K562 (cell line): ENCODE measurements around the gene ADPRH. TPM values are rescaled to one million over a fixed set of nuclear protein-coding genes. Genes with fewer than 3 reads are reported as not detected.

ENCODE experiments used
- BCL6 ChIP-seq: fragments of 250-450 bp; sonication (Bioruptor Pico); IDR thresholded peaks from 2 replicates; pipeline ENCODE4 v1.4.0; 2020
- EP300 ChIP-seq: IDR thresholded peaks from 2 replicates; pipeline ENCODE4 v1.6.1; 2012; ENCODE audit warnings: low read length, improper control_type of control experiment
- FOSL1 ChIP-seq: fragments of 200-800 bp; sonication (Bioruptor generic); conservative IDR thresholded peaks from 2 replicates; pipeline ENCODE4 v1.6.1; 2016; ENCODE audit warnings: missing genetic modification characterization, missing compliant biosample characterization
- HDAC8 ChIP-seq: fragments of 450-650 bp; IDR thresholded peaks from 2 replicates; pipeline ENCODE4 v1.6.1; 2016; ENCODE audit warnings: mild to moderate bottlenecking, missing genetic modification characterization, moderate library complexity, missing compliant biosample characterization
- JUN ChIP-seq, 2 experiments: sonication (generic) in 1 of 2; formaldehyde crosslinking in 1 of 2; IDR thresholded peaks; 2 replicates each; pipeline versions ENCODE4 v1.6.1 to v1.8.0; 2012 to 2022; ENCODE audit warnings: borderline replicate concordance in 2 of 2, mild to moderate bottlenecking in 2 of 2, improper control_type of control experiment in 1 of 2, low read depth in 1 of 2, low read length in 1 of 2, missing genetic modification reagents in 1 of 2
- LEF1 ChIP-seq: fragments of 450-650 bp; IDR thresholded peaks from 2 replicates; pipeline ENCODE4 v1.6.1; 2016; ENCODE audit warnings: mild to moderate bottlenecking
- MAFF ChIP-seq: IDR thresholded peaks from 2 replicates; pipeline ENCODE4 v1.6.1; 2012; ENCODE audit warnings: low read length, improper control_type of control experiment
- MAFG ChIP-seq: fragments of 450-650 bp; conservative IDR thresholded peaks from 2 replicates; pipeline ENCODE4 v1.6.1; 2016; ENCODE audit warnings: missing genetic modification characterization, missing compliant biosample characterization
- MEF2D ChIP-seq: conservative IDR thresholded peaks from 2 replicates; pipeline ENCODE4 v1.6.1; 2016; ENCODE audit warnings: low read depth, missing genetic modification characterization, missing compliant biosample characterization
- MEIS2 ChIP-seq: fragments of 450-650 bp; IDR thresholded peaks from 2 replicates; pipeline ENCODE4 v1.6.1; 2014; ENCODE audit warnings: mild to moderate bottlenecking; ENCODE audit not compliant: partially characterized antibody
- NCOR1 ChIP-seq: fragments of 450-650 bp; IDR thresholded peaks from 2 replicates; pipeline ENCODE4 v1.6.1; 2016; ENCODE audit warnings: mild to moderate bottlenecking, moderate library complexity
- NR2C2 ChIP-seq, 2 experiments: fragments of 200-800 bp in 1 of 2; sonication (Bioruptor generic) in 1 of 2; sonication (generic) in 1 of 2; formaldehyde crosslinking in 1 of 2; IDR thresholded peaks; 2 replicates each; pipeline versions ENCODE4 v1.6.1 to v1.8.0; 2016 to 2022; ENCODE audit warnings: mild to moderate bottlenecking in 1 of 2, missing compliant biosample characterization in 1 of 2, missing genetic modification characterization in 1 of 2, missing genetic modification reagents in 1 of 2
- PRMT5 ChIP-seq: sonication (generic); formaldehyde crosslinking; IDR thresholded peaks from 2 replicates; pipeline ENCODE4 v1.5.0; 2020; ENCODE audit warnings: missing genetic modification reagents
- RAD51 ChIP-seq: fragments of 450-650 bp; IDR thresholded peaks from 2 replicates; pipeline ENCODE4 v1.7.1; 2016; ENCODE audit warnings: low read depth, mild to moderate bottlenecking, borderline replicate concordance
- RNF2 ChIP-seq: sonication (generic); IDR thresholded peaks from 2 replicates; pipeline ENCODE4 v1.6.1; 2016
- TBL1XR1 ChIP-seq, 2 experiments: IDR thresholded peaks; 2 replicates each; pipeline ENCODE4 v1.6.1; 2012; ENCODE audit warnings: improper control_type of control experiment in 2 of 2, low read length in 2 of 2, mild to moderate bottlenecking in 1 of 2
- TEAD2 ChIP-seq: fragments of 450-650 bp; IDR thresholded peaks from 2 replicates; pipeline ENCODE4 v1.6.1; 2016; ENCODE audit warnings: missing genetic modification characterization, control low read depth, missing compliant biosample characterization
- ZFX ChIP-seq: sonication (generic); formaldehyde crosslinking; IDR thresholded peaks from 2 replicates; pipeline ENCODE4 v1.8.0; 2022; ENCODE audit warnings: mild to moderate bottlenecking, missing genetic modification reagents, moderate library complexity
- polyA plus RNA-seq, 8 experiments: library from polyadenylated mRNA; depleted of rRNA in 4 of 8; stranded (reverse) in 5 of 8; unstranded in 3 of 8; fragments of >200 nt; fragmentation: Nextera tagmentation in 2 of 8; fragmentation: Illumina TruSeq in 1 of 8; extraction: Ambion mirVana in 2 of 8; extraction: Trizol in 1 of 8; gene quantifications; 2 replicates each; pipeline versions ENCODE4 v1.2.1 to v1.2.3, GENCODE V29; 2011 to 2014; ENCODE audit warnings: inconsistent platforms in 1 of 8, missing spikeins in 1 of 8
- total RNA-seq, 7 experiments: library from RNA; depleted of rRNA in 6 of 7; stranded (reverse); fragments of >200 nt in 6 of 7; fragmentation: Illumina TruSeq in 2 of 7; extraction: Trizol in 2 of 7; gene quantifications; 2 replicates each; pipeline versions ENCODE4 v1.2.1 to v1.2.3, GENCODE V29; 2011 to 2021; ENCODE audit warnings: low replicate concordance in 1 of 7
- TF ChIP-seq, protein P1 (sequence below): fragments of 200-800 bp; sonication (Bioruptor generic); IDR thresholded peaks from 2 replicates; pipeline ENCODE4 v1.6.1; 2017; ENCODE audit warnings: missing genetic modification characterization, missing compliant biosample characterization

The ADPRH gene
- total and polyA plus RNA-seq, 9 of the 15 experiments (the other 6 are each of a cell fraction or from before 2014, with no cell fraction given): 0.01 to 1.4 (median 0.65) TPM

DNA sequence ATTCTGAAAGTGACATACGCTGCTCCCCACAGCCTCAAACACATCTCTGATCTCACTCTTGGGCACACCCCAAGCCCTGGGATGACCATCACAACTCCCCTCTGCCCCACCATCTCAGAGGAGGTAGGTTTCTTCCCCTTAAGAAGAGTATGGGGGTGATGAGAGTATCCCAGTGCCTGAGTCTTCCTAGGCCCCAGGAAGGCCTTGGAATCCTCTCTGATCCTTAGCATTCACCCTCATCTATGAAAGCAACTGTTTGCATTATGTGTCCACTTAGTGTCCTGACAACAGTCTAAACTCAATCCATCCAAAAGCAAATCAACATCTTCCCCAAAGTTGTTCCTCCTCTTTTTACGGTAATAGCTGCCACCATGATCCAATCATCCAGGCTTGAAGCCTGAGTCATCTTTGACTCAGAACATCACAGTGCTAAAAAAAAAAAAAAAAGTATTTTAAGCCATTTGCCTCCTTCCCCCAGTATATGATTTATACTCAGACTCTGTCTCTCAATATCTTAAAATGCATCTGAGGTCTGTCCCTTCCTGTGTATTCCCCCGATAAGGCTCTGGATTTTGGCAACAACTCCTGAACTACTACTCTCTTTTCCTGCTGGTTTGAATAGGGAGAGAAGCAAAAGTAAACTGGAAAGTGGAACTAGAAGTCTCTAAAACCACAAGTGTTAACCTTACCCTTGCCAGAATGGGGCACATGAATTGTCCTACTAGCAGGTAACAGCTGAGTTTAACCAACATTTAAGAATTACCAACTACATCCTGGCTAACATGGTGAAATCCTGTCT lies 58.6 kb downstream of the ADPRH start (continued):
- peak; percentile 36; the same call in 1 of the 2 replicates for TF ChIP-seq HDAC8 (tag)
- TF ChIP-seq FOSL1: peak; percentile 96
- TF ChIP-seq JUN (IDR thresholded peaks at IDR 0.05; ENCODE audit: borderline replicate concordance, low read depth, low read length): peak; percentile 59
- TF ChIP-seq JUN (CRISPR knock-in tag; IDR thresholded peaks at IDR 0.05; ENCODE audit: borderline replicate concordance): no peak
- TF ChIP-seq RNF2: peak; percentile 64; the same call in 1 of the 2 replicates
- TF ChIP-seq TEAD2: 0 out of 2 replicates have a peak, but pooled peaks have one; percentile 11
- TF ChIP-seq MEF2D: peak; percentile 89; the same call in 1 of the 2 replicates
- peak; percentile 71 for TF ChIP-seq EP300
- no peak for TF ChIP-seq RAD51
- peak; percentile 41; the same call in 1 of the 2 replicates for TF ChIP-seq NCOR1
- no peak for TF ChIP-seq BCL6 (CRISPR knock-in tag)
- TF ChIP-seq PRMT5: no peak
- TF ChIP-seq MEIS2: peak; percentile 85
- TF ChIP-seq MAFF: peak; percentile 20; the same call in 1 of the 2 replicates
- peak; percentile 47; the same call in 1 of the 2 replicates for TF ChIP-seq ZFX (CRISPR knock-in tag)
- peak; percentile 33; the same call in 1 of the 2 replicates for TF ChIP-seq MAFG (tag)
- peak in 1 of 2 experiments; percentile 15; a peak in 1 of 4 replicates for TF ChIP-seq TBL1XR1 (IDR thresholded peaks at IDR 0.05; ENCODE audit: low read length in 2 of 2)
- TF ChIP-seq LEF1: peak; percentile 41; the same call in 1 of the 2 replicates
- TF ChIP-seq, protein P1, sequence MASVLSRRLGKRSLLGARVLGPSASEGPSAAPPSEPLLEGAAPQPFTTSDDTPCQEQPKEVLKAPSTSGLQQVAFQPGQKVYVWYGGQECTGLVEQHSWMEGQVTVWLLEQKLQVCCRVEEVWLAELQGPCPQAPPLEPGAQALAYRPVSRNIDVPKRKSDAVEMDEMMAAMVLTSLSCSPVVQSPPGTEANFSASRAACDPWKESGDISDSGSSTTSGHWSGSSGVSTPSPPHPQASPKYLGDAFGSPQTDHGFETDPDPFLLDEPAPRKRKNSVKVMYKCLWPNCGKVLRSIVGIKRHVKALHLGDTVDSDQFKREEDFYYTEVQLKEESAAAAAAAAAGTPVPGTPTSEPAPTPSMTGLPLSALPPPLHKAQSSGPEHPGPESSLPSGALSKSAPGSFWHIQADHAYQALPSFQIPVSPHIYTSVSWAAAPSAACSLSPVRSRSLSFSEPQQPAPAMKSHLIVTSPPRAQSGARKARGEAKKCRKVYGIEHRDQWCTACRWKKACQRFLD (CRISPR knock-in tag): peak; percentile 73
- TF ChIP-seq NR2C2 (CRISPR knock-in tag; IDR thresholded peaks at IDR 0.05): no peak
- TF ChIP-seq NR2C2 (tag; IDR thresholded peaks at IDR 0.05): no peak; the same call in 1 of the 2 replicates

Other genes with a start within 250 kb of the ADPRH start
Only the 7 nearest of the 9 such genes appear.
- 13.4 and 19.6 TPM in 2 replicates for gene TMEM39A, start 115.9 kb upstream of the ADPRH start, total RNA-seq (2014; rRNA removed)
- 16.6 and 18.3 TPM in 2 replicates for gene TMEM39A, start 115.9 kb upstream of the ADPRH start, total RNA-seq (2014; rRNA removed; fragmentation: Illumina TruSeq; extraction: Trizol)
- gene TMEM39A, start 115.9 kb upstream of the ADPRH start, total RNA-seq (2015; rRNA removed; fragmentation: Illumina TruSeq; extraction: Trizol): 13.6 and 15.4 TPM in 2 replicates
- 25.7 and 27.1 TPM in 2 replicates for gene TMEM39A, start 115.9 kb upstream of the ADPRH start, total RNA-seq (2021)
- 41.5 and 64.0 TPM in 2 replicates for gene TMEM39A, start 115.9 kb upstream of the ADPRH start, polyA plus RNA-seq (2011; rRNA removed)
- 12.0 and 13.6 TPM in 2 replicates for gene TMEM39A, start 115.9 kb upstream of the ADPRH start, polyA plus RNA-seq (2014; fragmentation: Illumina TruSeq; extraction: Trizol)
- gene TMEM39A, start 115.9 kb upstream of the ADPRH start, polyA plus RNA-seq (2014; fragmentation: Nextera tagmentation; extraction: Ambion mirVana): 10 to 100 TPM; 15.0 to 15.3 TPM
- gene TMEM39A, start 115.9 kb upstream of the ADPRH start, polyA plus RNA-seq (2014; rRNA removed): 17.1 and 24.9 TPM in 2 replicates
- 5.2 and 10.6 TPM in 2 replicates for gene POGLUT1, start 110.5 kb upstream of the ADPRH start, total RNA-seq (2014; rRNA removed)
- 12.2 and 13.9 TPM in 2 replicates for gene POGLUT1, start 110.5 kb upstream of the ADPRH start, total RNA-seq (2014; rRNA removed; fragmentation: Illumina TruSeq; extraction: Trizol)
- gene POGLUT1, start 110.5 kb upstream of the ADPRH start, total RNA-seq (2015; rRNA removed; fragmentation: Illumina TruSeq; extraction: Trizol): 11.0 and 11.5 TPM in 2 replicates
- gene POGLUT1, start 110.5 kb upstream of the ADPRH start, total RNA-seq (2021): 11.6 and 11.7 TPM in 2 replicates
- 11.7 and 14.4 TPM in 2 replicates for gene POGLUT1, start 110.5 kb upstream of the ADPRH start, polyA plus RNA-seq (2011; rRNA removed)
- gene POGLUT1, start 110.5 kb upstream of the ADPRH start, polyA plus RNA-seq (2014; fragmentation: Illumina TruSeq; extraction: Trizol): 8.7 and 10.7 TPM in 2 replicates
- gene POGLUT1, start 110.5 kb upstream of the ADPRH start, polyA plus RNA-seq (2014; fragmentation: Nextera tagmentation; extraction: Ambion mirVana): 10 to 100 TPM; 14.2 to 17.5 TPM
- gene POGLUT1, start 110.5 kb upstream of the ADPRH start, polyA plus RNA-seq (2014; rRNA removed): 8.7 and 12.1 TPM in 2 replicates
- 62.1 and 78.8 TPM in 2 replicates for gene TIMMDC1, start 80.9 kb upstream of the ADPRH start, total RNA-seq (2014; rRNA removed)
- 81.6 and 82.6 TPM in 2 replicates for gene TIMMDC1, start 80.9 kb upstream of the ADPRH start, total RNA-seq (2014; rRNA removed; fragmentation: Illumina TruSeq; extraction: Trizol)
- 63.8 and 87.4 TPM in 2 replicates for gene TIMMDC1, start 80.9 kb upstream of the ADPRH start, total RNA-seq (2015; rRNA removed; fragmentation: Illumina TruSeq; extraction: Trizol)
- gene TIMMDC1, start 80.9 kb upstream of the ADPRH start, total RNA-seq (2021): 107 and 121 TPM in 2 replicates
- gene TIMMDC1, start 80.9 kb upstream of the ADPRH start, polyA plus RNA-seq (2011; rRNA removed): 62.5 and 86.6 TPM in 2 replicates
- 68.1 and 78.7 TPM in 2 replicates for gene TIMMDC1, start 80.9 kb upstream of the ADPRH start, polyA plus RNA-seq (2014; fragmentation: Illumina TruSeq; extraction: Trizol)
- 100 to 1,000 TPM; 224 to 226 TPM for gene TIMMDC1, start 80.9 kb upstream of the ADPRH start, polyA plus RNA-seq (2014; fragmentation: Nextera tagmentation; extraction: Ambion mirVana)
- gene TIMMDC1, start 80.9 kb upstream of the ADPRH start, polyA plus RNA-seq (2014; rRNA removed): 79.0 and 88.9 TPM in 2 replicates
- 5.0 and 5.5 TPM in 2 replicates for gene CD80, start 19.9 kb upstream of the ADPRH start, total RNA-seq (2014; rRNA removed)
- gene CD80, start 19.9 kb upstream of the ADPRH start, total RNA-seq (2014; rRNA removed; fragmentation: Illumina TruSeq; extraction: Trizol): 5.6 and 6.5 TPM in 2 replicates
- 6.9 and 8.2 TPM in 2 replicates for gene CD80, start 19.9 kb upstream of the ADPRH start, total RNA-seq (2015; rRNA removed; fragmentation: Illumina TruSeq; extraction: Trizol)
- gene CD80, start 19.9 kb upstream of the ADPRH start, total RNA-seq (2021): 4.4 and 4.8 TPM in 2 replicates
- gene CD80, start 19.9 kb upstream of the ADPRH start, polyA plus RNA-seq (2011; rRNA removed): 0.38 and 3.0 TPM in 2 replicates
- 6.0 and 6.6 TPM in 2 replicates for gene CD80, start 19.9 kb upstream of the ADPRH start, polyA plus RNA-seq (2014; fragmentation: Illumina TruSeq; extraction: Trizol)
- 1 to 10 TPM; 5.7 to 6.6 TPM for gene CD80, start 19.9 kb upstream of the ADPRH start, polyA plus RNA-seq (2014; fragmentation: Nextera tagmentation; extraction: Ambion mirVana)
- 3.7 and 5.3 TPM in 2 replicates for gene CD80, start 19.9 kb upstream of the ADPRH start, polyA plus RNA-seq (2014; rRNA removed)
- not detected in 2 replicates for gene PLA1A, start 18.4 kb downstream of the ADPRH start, total RNA-seq (2014; rRNA removed)
- not detected in 2 replicates for gene PLA1A, start 18.4 kb downstream of the ADPRH start, total RNA-seq (2014; rRNA removed; fragmentation: Illumina TruSeq; extraction: Trizol)
- not detected in 2 replicates for gene PLA1A, start 18.4 kb downstream of the ADPRH start, total RNA-seq (2015; rRNA removed; fragmentation: Illumina TruSeq; extraction: Trizol)
- not detected in 2 replicates for gene PLA1A, start 18.4 kb downstream of the ADPRH start, total RNA-seq (2021)
- gene PLA1A, start 18.4 kb downstream of the ADPRH start, polyA plus RNA-seq (2011; rRNA removed): not detected in 2 replicates
- gene PLA1A, start 18.4 kb downstream of the ADPRH start, polyA plus RNA-seq (2014; fragmentation: Illumina TruSeq; extraction: Trizol): not detected in 2 replicates
- gene PLA1A, start 18.4 kb downstream of the ADPRH start, polyA plus RNA-seq (2014; fragmentation: Nextera tagmentation; extraction: Ambion mirVana): not detected
- not detected in 2 replicates for gene PLA1A, start 18.4 kb downstream of the ADPRH start, polyA plus RNA-seq (2014; rRNA removed)
- 0.08 TPM in 1 of 2 replicates, not detected in the other for gene POPDC2, start 81.1 kb downstream of the ADPRH start, total RNA-seq (2014; rRNA removed)
- not detected in 2 replicates for gene POPDC2, start 81.1 kb downstream of the ADPRH start, total RNA-seq (2014; rRNA removed; fragmentation: Illumina TruSeq; extraction: Trizol)
- 0.41 TPM in 1 of 2 replicates, not detected in the other for gene POPDC2, start 81.1 kb downstream of the ADPRH start, total RNA-seq (2015; rRNA removed; fragmentation: Illumina TruSeq; extraction: Trizol)
- gene POPDC2, start 81.1 kb downstream of the ADPRH start, total RNA-seq (2021): 0.13 TPM in 1 of 2 replicates, not detected in the other
- gene POPDC2, start 81.1 kb downstream of the ADPRH start, polyA plus RNA-seq (2011; rRNA removed): 0.13 and 0.28 TPM in 2 replicates
- 0.09 and 0.17 TPM in 2 replicates for gene POPDC2, start 81.1 kb downstream of the ADPRH start, polyA plus RNA-seq (2014; fragmentation: Illumina TruSeq; extraction: Trizol)
- under 1 TPM; 0.08 to 0.31 TPM for gene POPDC2, start 81.1 kb downstream of the ADPRH start, polyA plus RNA-seq (2014; fragmentation: Nextera tagmentation; extraction: Ambion mirVana)
- gene POPDC2, start 81.1 kb downstream of the ADPRH start, polyA plus RNA-seq (2014; rRNA removed): 0.32 and 1.00 TPM in 2 replicates
- 64.5 and 69.3 TPM in 2 replicates for gene COX17, start 97.9 kb downstream of the ADPRH start, total RNA-seq (2014; rRNA removed)
- gene COX17, start 97.9 kb downstream of the ADPRH start, total RNA-seq (2014; rRNA removed; fragmentation: Illumina TruSeq; extraction: Trizol): 47.9 and 51.6 TPM in 2 replicates
- gene COX17, start 97.9 kb downstream of the ADPRH start, total RNA-seq (2015; rRNA removed; fragmentation: Illumina TruSeq; extraction: Trizol): 52.6 and 60.6 TPM in 2 replicates
- 34.3 and 44.2 TPM in 2 replicates for gene COX17, start 97.9 kb downstream of the ADPRH start, total RNA-seq (2021)
- gene COX17, start 97.9 kb downstream of the ADPRH start, polyA plus RNA-seq (2011; rRNA removed): 29.1 and 32.2 TPM in 2 replicates
- gene COX17, start 97.9 kb downstream of the ADPRH start, polyA plus RNA-seq (2014; fragmentation: Illumina TruSeq; extraction: Trizol): 32.5 and 40.8 TPM in 2 replicates
- gene COX17, start 97.9 kb downstream of the ADPRH start, polyA plus RNA-seq (2014; fragmentation: Nextera tagmentation; extraction: Ambion mirVana): 100 to 1,000 TPM; 147 to 167 TPM
- 102 and 121 TPM in 2 replicates for gene COX17, start 97.9 kb downstream of the ADPRH start, polyA plus RNA-seq (2014; rRNA removed)